Measurements from ENCODE around the gene ZBTB16.

- TF ChIP-seq, protein P1, sequence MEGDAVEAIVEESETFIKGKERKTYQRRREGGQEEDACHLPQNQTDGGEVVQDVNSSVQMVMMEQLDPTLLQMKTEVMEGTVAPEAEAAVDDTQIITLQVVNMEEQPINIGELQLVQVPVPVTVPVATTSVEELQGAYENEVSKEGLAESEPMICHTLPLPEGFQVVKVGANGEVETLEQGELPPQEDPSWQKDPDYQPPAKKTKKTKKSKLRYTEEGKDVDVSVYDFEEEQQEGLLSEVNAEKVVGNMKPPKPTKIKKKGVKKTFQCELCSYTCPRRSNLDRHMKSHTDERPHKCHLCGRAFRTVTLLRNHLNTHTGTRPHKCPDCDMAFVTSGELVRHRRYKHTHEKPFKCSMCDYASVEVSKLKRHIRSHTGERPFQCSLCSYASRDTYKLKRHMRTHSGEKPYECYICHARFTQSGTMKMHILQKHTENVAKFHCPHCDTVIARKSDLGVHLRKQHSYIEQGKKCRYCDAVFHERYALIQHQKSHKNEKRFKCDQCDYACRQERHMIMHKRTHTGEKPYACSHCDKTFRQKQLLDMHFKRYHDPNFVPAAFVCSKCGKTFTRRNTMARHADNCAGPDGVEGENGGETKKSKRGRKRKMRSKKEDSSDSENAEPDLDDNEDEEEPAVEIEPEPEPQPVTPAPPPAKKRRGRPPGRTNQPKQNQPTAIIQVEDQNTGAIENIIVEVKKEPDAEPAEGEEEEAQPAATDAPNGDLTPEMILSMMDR (IDR thresholded peaks at IDR 0.05): no peak
- no peak for TF ChIP-seq EP300 (IDR thresholded peaks at IDR 0.05)
- TF ChIP-seq POLR2A (IDR thresholded peaks at IDR 0.05): no peak
Measured at GRCh38 chr11:114148013-114148382, 88.5 kb downstream of the ZBTB16 start.

Data from ovary (tissue), 3 donors.